Psoas muscle (tissue), 8 donors: Measurements from ENCODE around the gene UROC1. TPM values are rescaled to one million over a fixed set of nuclear protein-coding genes. Genes with fewer than 3 reads are reported as not detected.

Experiments
- ATAC-seq, 4 donors: fragments of 200-7000 bp; cut with Tn5 transposase; one replicate each; pipeline ENCODE4 v1.9.1; 2020; ENCODE audit warnings: moderate library complexity in 3 of 4, mild to moderate bottlenecking in 2 of 4
- DNase-seq, 2 donors: peaks; one replicate each; pipeline ENCODE4 v3.0.0-alpha.2; 2020
- H3K27ac ChIP-seq: fragments of 200-600 bp; one replicate; pipeline ENCODE4 v1.8.0; 2022
- H3K27me3 ChIP-seq, 3 donors: fragments of 200-600 bp in 1 of 3; one replicate each; pipeline versions ENCODE4 v1.6.1 to v1.8.0; 2013 to 2022; ENCODE audit warnings: low read length in 2 of 3, mild to moderate bottlenecking in 2 of 3, moderate library complexity in 1 of 3; ENCODE audit not compliant: insufficient read depth in 3 of 3
- H3K36me3 ChIP-seq, 2 donors: fragments of 200-600 bp in 1 of 2; one replicate each; pipeline versions ENCODE4 v1.6.1 to v1.8.0; 2013 to 2022; ENCODE audit warnings: low read depth in 1 of 2, mild to moderate bottlenecking in 1 of 2, moderate library complexity in 1 of 2; ENCODE audit not compliant: insufficient read depth in 1 of 2
- H3K4me1 ChIP-seq: fragments of 200-600 bp; one replicate; pipeline ENCODE4 v1.8.0; 2022
- H3K4me3 ChIP-seq: fragments of 200-600 bp; one replicate; pipeline ENCODE4 v1.8.0; 2022; ENCODE audit warnings: mild to moderate bottlenecking
- H3K9me3 ChIP-seq: fragments of 200-600 bp; one replicate; pipeline ENCODE4 v1.8.0; 2022
- CTCF ChIP-seq: fragments of 200-600 bp; IDR thresholded peaks from one replicate; pipeline ENCODE4 v1.8.0; 2022; ENCODE audit warnings: antibody characterized with exemption
- WGBS, 3 donors: extraction: QIAGEN DNeasy Blood & Tissue Kit; methylation state at CpG; one replicate each; pipeline versions ENCODE4 v1.1.6 to v1.1.7; 2013; 5-methylcytosine and 5-hydroxymethylcytosine counted together
- intact Hi-C, 2 donors: fragments of 100-400 bp; cut with DNase I; formaldehyde crosslinking; loops; one replicate each; pipeline versions ENCODE4 v1.11.0 to v1.14.2; 2022
- polyA plus RNA-seq, 3 donors: library from polyadenylated mRNA; stranded (reverse); fragments of 200-250 nt; gene quantifications; one replicate each; pipeline ENCODE4 v1.2.3, GENCODE V29; 2013
- total RNA-seq, 4 donors: library from RNA; stranded (reverse); fragmentation: NEBNext Ultra II Directional in 2 of 4; extraction: Animal tissue kit (Norgen Biotek cat#: 25700) in 2 of 4; gene quantifications; one replicate each; pipeline versions ENCODE4 v1.2.1 to v1.2.4, GENCODE V29; 2021 to 2023
- donor health status: healthy with polysubstance abuse.
- donor health status: DM: no; HTN: no; CAD: no; lungs with moderate emphysema.
- donor health status: Bipolar disorder and iron deficiency.
- donor health status: healthy.
- donor health status: DM: yes; HTN: yes; CAD: no.
- donor health status: DM: no; HTN: no; CAD: no.
- donor health status: DM: no; HTN: no; CAD: no.
- donor health status: DM: yes; HTN: yes; CAD: no.

Gene UROC1
- total and polyA plus RNA-seq, 7 donors = 0.03 to 0.13 (median 0.08) TPM; not detected in 4

- ATAC-seq (no peak), DNase-seq (peak in 1 of 2 donors; percentile 45)
- 86 to 93% (median 92%) methylated on average over 13 to 14 of the region's 14 CpGs for WGBS, 3 donors
- Histone ChIP-seq H3K36me3 (no peaks in the 10 kb centered on the region), H3K9me3 (no peaks in the 10 kb centered on the region), H3K27me3 (no peaks in the 10 kb centered on the region), H3K27ac (no peak overlapping the region), H3K4me3 (no peak overlapping the region), H3K4me1 (peaks cover 16% of the 10 kb centered on the region)
- no peak for TF ChIP-seq CTCF
- intact Hi-C loops = no loop called here
Measured at GRCh38 chr3:126483321-126483761, 34.2 kb downstream of the UROC1 start.

- Histone ChIP-seq H3K4me1 (peaks cover 16% of the 10 kb centered on the region), H3K36me3 (no peaks in the 10 kb centered on the region), H3K27ac (no peak overlapping the region), H3K9me3 (no peaks in the 10 kb centered on the region), H3K4me3 (no peak overlapping the region), H3K27me3 (no peaks in the 10 kb centered on the region)
- intact Hi-C loops = no loop called here
- no peak for TF ChIP-seq CTCF
- DNase-seq (peak in 1 of 2 donors; percentile 36), ATAC-seq (no peak)
- WGBS, 3 donors = 82 to 97% (median 96%) methylated on average over 15 of the region's 15 CpGs
Measured at GRCh38 chr3:126482503-126483255, 34.9 kb downstream of the UROC1 start.

- ATAC-seq (peak in 2 of 4 donors; percentile 25 to 29), DNase-seq (peak; percentile 57 to 72)
- Histone ChIP-seq H3K9me3 (no peaks in the 10 kb centered on the region), H3K4me3 (no peak overlapping the region), H3K4me1 (peaks cover 16% of the 10 kb centered on the region), H3K27me3 (no peaks in the 10 kb centered on the region), H3K27ac (no peak overlapping the region), H3K36me3 (no peaks in the 10 kb centered on the region)
- no peak for TF ChIP-seq CTCF
- WGBS, 3 donors = 68 to 76% (median 76%) methylated on average over 14 to 16 of the region's 16 CpGs
- intact Hi-C loops = no loop called here
Measured at GRCh38 chr3:126481808-126482502, 35.6 kb downstream of the UROC1 start.

- peak in 1 of 2 donors; percentile 62 for DNase-seq
- Histone ChIP-seq H3K36me3 (no peaks in the 10 kb centered on the region), H3K27me3 (no peaks in the 10 kb centered on the region), H3K9me3 (no peaks in the 10 kb centered on the region), H3K4me1 (peaks cover 13% of the 10 kb centered on the region), H3K4me3 (no peak overlapping the region), H3K27ac (no peak overlapping the region)
- ATAC-seq = no peak
- intact Hi-C loops = no loop called here
- WGBS, 3 donors = 45 to 58% (median 53%) methylated on average over 8 of the region's 8 CpGs
- no peak for TF ChIP-seq CTCF
Measured at GRCh38 chr3:126480861-126481260, 36.7 kb downstream of the UROC1 start.
